WTC11 (cell line): ENCODE data around the gene SLC25A26. TPM values are rescaled to one million over a fixed set of nuclear protein-coding genes. Genes with fewer than 3 reads are reported as not detected.

Experiments
- ATAC-seq: fragments of 200-7000 bp; cut with Tn5 transposase; 2 replicates; pipeline ENCODE4 v1.10.0; 2021; ENCODE audit warnings: mild to moderate bottlenecking, moderate library complexity
- CTCF ChIA-PET: fragments of 300-600 bp; sonication (Branson Sonifier 250); formaldehyde crosslinking; loops from one replicate; lab custom pipeline; 2021; ENCODE audit warnings: antibody characterized with exemption; lab: Charles Lee
- POLR2A ChIA-PET: fragments of 350-600 bp; sonication (Branson Sonifier 250); formaldehyde crosslinking; loops from one replicate; lab custom pipeline; 2021; ENCODE audit warnings: antibody characterized with exemption; lab: Charles Lee
- DNase-seq: peaks from one replicate; pipeline ENCODE4 v3.0.0; 2021; ENCODE audit warnings: low spot score
- H3K27ac Mint-ChIP-seq: 2 replicates; pipeline ENCODE4 v1.8.0; 2021; ENCODE audit warnings: mixed read lengths
- H3K27me3 Mint-ChIP-seq: 2 replicates; pipeline ENCODE4 v1.8.0; 2021; ENCODE audit warnings: low read depth, mild to moderate bottlenecking, moderate library complexity, mixed read lengths
- H3K36me3 Mint-ChIP-seq: 2 replicates; pipeline ENCODE4 v1.8.0; 2021; ENCODE audit warnings: mixed read lengths
- H3K4me1 Mint-ChIP-seq: 2 replicates; pipeline ENCODE4 v1.8.0; 2022; ENCODE audit warnings: mixed read lengths
- H3K4me3 Mint-ChIP-seq: 2 replicates; pipeline ENCODE4 v1.8.0; 2021; ENCODE audit warnings: mild to moderate bottlenecking, moderate library complexity, mixed read lengths
- H3K9me3 Mint-ChIP-seq: 2 replicates; pipeline ENCODE4 v1.8.0; 2021; ENCODE audit warnings: mixed read lengths
- ATF1 ChIP-seq: sonication (generic); formaldehyde crosslinking; IDR thresholded peaks from 2 replicates; pipeline ENCODE4 v1.8.1; 2023; ENCODE audit warnings: mild to moderate bottlenecking, moderate library complexity, missing genetic modification reagents
- ATF6 ChIP-seq: sonication (generic); formaldehyde crosslinking; IDR thresholded peaks from 2 replicates; pipeline ENCODE4 v1.8.1; 2023; ENCODE audit warnings: mild to moderate bottlenecking, missing genetic modification reagents
- CREM ChIP-seq: sonication (generic); formaldehyde crosslinking; IDR thresholded peaks from 2 replicates; pipeline ENCODE4 v1.8.1; 2022; ENCODE audit warnings: mild to moderate bottlenecking, missing genetic modification reagents, moderate library complexity
- CTCF ChIP-seq: fragments of 200-600 bp; IDR thresholded peaks from 2 replicates; pipeline ENCODE4 v1.8.0; 2022; ENCODE audit warnings: antibody characterized with exemption
- ELF4 ChIP-seq: sonication (generic); formaldehyde crosslinking; IDR thresholded peaks from 2 replicates; pipeline ENCODE4 v1.8.1; 2022; ENCODE audit warnings: low read depth, mild to moderate bottlenecking, moderate library complexity, missing genetic modification reagents
- EMX1 ChIP-seq: fragments of 250-450 bp; sonication (Bioruptor Pico); IDR thresholded peaks from 2 replicates; pipeline ENCODE4 v1.8.0; 2021; ENCODE audit warnings: mild to moderate bottlenecking
- GRHL2 ChIP-seq: fragments of 250-450 bp; sonication (Bioruptor Pico); IDR thresholded peaks from 2 replicates; pipeline ENCODE4 v1.8.0; 2022; ENCODE audit warnings: mild to moderate bottlenecking, moderate library complexity; ENCODE audit not compliant: insufficient replicate concordance, severe bottlenecking
- HMGA2 ChIP-seq: fragments of 250-450 bp; sonication (Bioruptor Pico); IDR thresholded peaks from 2 replicates; pipeline ENCODE4 v1.4.0; 2021; ENCODE audit warnings: mild to moderate bottlenecking, moderate library complexity
- NR3C1 ChIP-seq: sonication (generic); formaldehyde crosslinking; conservative IDR thresholded peaks from 2 replicates; pipeline ENCODE4 v1.8.1; 2023; ENCODE audit warnings: low read depth, mild to moderate bottlenecking, missing genetic modification reagents
- TEAD1 ChIP-seq: sonication (generic); formaldehyde crosslinking; IDR thresholded peaks from 2 replicates; pipeline ENCODE4 v1.8.0; 2022; ENCODE audit warnings: mild to moderate bottlenecking, missing genetic modification reagents
- ZNF281 ChIP-seq: sonication (generic); formaldehyde crosslinking; IDR thresholded peaks from 2 replicates; pipeline ENCODE4 v1.8.0; 2023; ENCODE audit warnings: mild to moderate bottlenecking, missing genetic modification reagents
- total RNA-seq: library from RNA; stranded (reverse); gene quantifications from 3 replicates; pipeline ENCODE4 v1.2.3, GENCODE V29; 2021
- TF ChIP-seq, protein P1 (sequence below): sonication (generic); formaldehyde crosslinking; IDR thresholded peaks from 2 replicates; pipeline ENCODE4 v1.8.1; 2023; ENCODE audit warnings: mild to moderate bottlenecking, missing genetic modification reagents, borderline replicate concordance

Gene SLC25A26
- total RNA-seq, 1 experiment from 2014 or later, result 29.1 TPM

DNA sequence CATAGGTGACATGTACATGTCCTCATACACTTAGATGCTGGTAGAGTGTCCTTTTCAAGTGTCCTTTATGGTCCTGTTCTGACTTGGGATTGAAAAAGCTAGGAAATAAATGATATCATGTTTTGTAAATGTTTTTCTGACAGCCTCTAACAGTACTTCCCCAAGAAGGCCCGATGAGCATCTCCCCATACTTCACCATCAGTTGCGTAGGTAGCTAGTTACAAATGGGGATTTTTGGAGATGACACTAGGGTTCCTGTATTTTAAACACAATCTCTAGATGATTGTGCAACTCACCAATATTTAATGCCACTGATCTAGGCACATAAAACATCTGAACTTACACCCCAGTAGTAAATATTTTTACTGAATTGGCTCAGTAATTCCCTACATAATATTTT is 27.8 kb downstream of the SLC25A26 start (continued):
- no peak for TF ChIP-seq ATF6 (CRISPR knock-in tag)
- TF ChIP-seq TEAD1 (CRISPR knock-in tag), result no peak
- no peak for TF ChIP-seq CREM (CRISPR knock-in tag)
- no peak for TF ChIP-seq NR3C1 (CRISPR knock-in tag)
- TF ChIP-seq EMX1, result no peak
- TF ChIP-seq, protein P1, sequence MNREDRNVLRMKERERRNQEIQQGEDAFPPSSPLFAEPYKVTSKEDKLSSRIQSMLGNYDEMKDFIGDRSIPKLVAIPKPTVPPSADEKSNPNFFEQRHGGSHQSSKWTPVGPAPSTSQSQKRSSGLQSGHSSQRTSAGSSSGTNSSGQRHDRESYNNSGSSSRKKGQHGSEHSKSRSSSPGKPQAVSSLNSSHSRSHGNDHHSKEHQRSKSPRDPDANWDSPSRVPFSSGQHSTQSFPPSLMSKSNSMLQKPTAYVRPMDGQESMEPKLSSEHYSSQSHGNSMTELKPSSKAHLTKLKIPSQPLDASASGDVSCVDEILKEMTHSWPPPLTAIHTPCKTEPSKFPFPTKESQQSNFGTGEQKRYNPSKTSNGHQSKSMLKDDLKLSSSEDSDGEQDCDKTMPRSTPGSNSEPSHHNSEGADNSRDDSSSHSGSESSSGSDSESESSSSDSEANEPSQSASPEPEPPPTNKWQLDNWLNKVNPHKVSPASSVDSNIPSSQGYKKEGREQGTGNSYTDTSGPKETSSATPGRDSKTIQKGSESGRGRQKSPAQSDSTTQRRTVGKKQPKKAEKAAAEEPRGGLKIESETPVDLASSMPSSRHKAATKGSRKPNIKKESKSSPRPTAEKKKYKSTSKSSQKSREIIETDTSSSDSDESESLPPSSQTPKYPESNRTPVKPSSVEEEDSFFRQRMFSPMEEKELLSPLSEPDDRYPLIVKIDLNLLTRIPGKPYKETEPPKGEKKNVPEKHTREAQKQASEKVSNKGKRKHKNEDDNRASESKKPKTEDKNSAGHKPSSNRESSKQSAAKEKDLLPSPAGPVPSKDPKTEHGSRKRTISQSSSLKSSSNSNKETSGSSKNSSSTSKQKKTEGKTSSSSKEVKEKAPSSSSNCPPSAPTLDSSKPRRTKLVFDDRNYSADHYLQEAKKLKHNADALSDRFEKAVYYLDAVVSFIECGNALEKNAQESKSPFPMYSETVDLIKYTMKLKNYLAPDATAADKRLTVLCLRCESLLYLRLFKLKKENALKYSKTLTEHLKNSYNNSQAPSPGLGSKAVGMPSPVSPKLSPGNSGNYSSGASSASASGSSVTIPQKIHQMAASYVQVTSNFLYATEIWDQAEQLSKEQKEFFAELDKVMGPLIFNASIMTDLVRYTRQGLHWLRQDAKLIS, result no peak
- TF ChIP-seq, all 79 proteins: peak for 0

DNA sequence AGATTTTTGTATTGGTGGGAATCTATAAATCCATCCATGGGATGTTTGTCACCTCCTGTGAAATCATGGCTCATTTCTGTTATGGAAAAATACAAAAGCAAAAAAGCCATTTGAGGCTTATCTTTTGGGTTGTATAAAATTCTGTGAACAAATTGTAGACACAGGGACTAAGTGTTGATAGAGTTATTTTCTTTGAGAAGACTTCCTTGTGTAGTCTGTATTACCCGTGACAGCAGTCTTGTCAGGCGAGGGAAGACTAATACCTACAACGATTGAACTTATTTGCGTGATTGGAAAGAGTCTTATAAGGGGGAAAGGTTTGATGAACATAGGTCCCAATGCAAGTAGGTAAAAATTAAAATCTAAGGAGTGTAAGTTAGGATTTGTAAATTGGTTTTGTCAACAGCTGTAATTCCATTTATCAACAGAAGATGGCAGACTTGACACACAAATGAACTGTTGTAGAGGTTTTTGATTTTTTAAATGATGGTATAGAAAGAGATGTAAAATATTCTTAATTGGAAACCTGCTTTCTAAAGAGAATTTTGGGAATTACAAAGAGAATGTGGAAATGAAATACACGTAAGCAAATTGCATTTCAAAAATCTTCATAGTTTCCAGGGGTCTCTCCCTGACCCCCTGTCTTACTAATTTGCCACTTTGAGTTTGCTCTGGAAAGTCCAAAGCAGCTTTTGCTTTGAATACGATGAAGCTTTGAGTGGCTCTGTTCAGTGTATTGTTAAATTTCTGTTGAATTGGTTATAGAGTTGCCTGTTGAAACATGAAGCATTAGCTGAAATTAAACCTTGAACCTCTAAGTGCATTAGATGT is 33.2 kb downstream of the SLC25A26 start:
- TF ChIP-seq CTCF (peak; percentile 78), ATF1 (CRISPR knock-in tag) (no peak), CREM (CRISPR knock-in tag) (no peak), HMGA2 (CRISPR knock-in tag) (no peak)
- Mint-ChIP-seq H3K4me1 (no peaks in the 10 kb centered on the region), H3K27ac (no peak overlapping the region), H3K36me3 (no peaks in the 10 kb centered on the region), H3K4me3 (no peak overlapping the region), H3K9me3 (no peaks in the 10 kb centered on the region), H3K27me3 (no peaks in the 10 kb centered on the region)
- no peak for ATAC-seq
- ChIA-PET CTCF (interaction anchor here (0.6 to 5.3 kb wide), 18 partner anchors 9 to 718 kb away, joined by 3 to 39 read pairs (median 3); no protein-coding TSS in a partner anchor), POLR2A (no interaction called here)
- no peak for DNase-seq

GRCh38 chr3:66255865-66256264 is 35.1 kb downstream of the SLC25A26 start:
- ATAC-seq (no peak), DNase-seq (no peak)
- H3K27me3 Mint-ChIP-seq, result no peaks in the 10 kb centered on the region
- H3K36me3 Mint-ChIP-seq, result no peaks in the 10 kb centered on the region
- H3K27ac Mint-ChIP-seq, result no peak overlapping the region
- no peaks in the 10 kb centered on the region for H3K4me1 Mint-ChIP-seq
- H3K9me3 Mint-ChIP-seq, result no peaks in the 10 kb centered on the region
- POLR2A ChIA-PET, result no interaction called here
- CTCF ChIA-PET, result interaction anchor here (5.3 kb wide), 1 partner anchor 117 kb away, joined by 39 read pairs; no protein-coding TSS in a partner anchor
- TF ChIP-seq GRHL2 (CRISPR knock-in tag) (no peak), ZNF281 (CRISPR knock-in tag) (no peak), HMGA2 (CRISPR knock-in tag) (no peak), ELF4 (no peak)
- no peak overlapping the region for H3K4me3 Mint-ChIP-seq
